Common myeloid progenitor, CD34-positive (primary cell): ENCODE measurements around the gene LRRC38.
"Not testable (repeated sequence)": the region's sequence is repeated elsewhere in the genome, so short reads cannot be mapped to it uniquely, and the experiment has no call there.

Source experiments
- CTCF ChIA-PET: fragments of 350-600 bp; sonication (Branson Sonifier 250); formaldehyde crosslinking; loops from one replicate; lab custom pipeline; 2021; ENCODE audit warnings: antibody characterized with exemption; lab: Charles Lee
- POLR2A ChIA-PET: fragments of 350-600 bp; sonication (Branson Sonifier 250); formaldehyde crosslinking; loops from one replicate; lab custom pipeline; 2021; ENCODE audit warnings: antibody characterized with exemption; lab: Charles Lee
- DNase-seq, 3 donors: peaks; one replicate each; pipeline versions ENCODE4 v3.0.0 to v3.0.0-alpha.2; 2013
- H3K27ac ChIP-seq, 2 experiments: 1 replicate in 1 of 2; 2 replicates in 1 of 2; pipeline ENCODE4 v1.7.0; 2013; ENCODE audit warnings: inconsistent platforms in 2 of 2, low read length in 2 of 2, mild to moderate bottlenecking in 2 of 2, low read depth in 1 of 2, moderate library complexity in 1 of 2; ENCODE audit not compliant: severe bottlenecking in 2 of 2, insufficient read depth in 1 of 2, poor library complexity in 1 of 2
- H3K27me3 ChIP-seq, 5 experiments: replicated peaks in 2 of 5; 1 replicate in 3 of 5; 2 replicates in 2 of 5; pipeline versions ENCODE4 v1.6.1 to v1.7.0; 2013; ENCODE audit warnings: low read length in 4 of 5, mild to moderate bottlenecking in 2 of 5, moderate library complexity in 2 of 5, inconsistent platforms in 1 of 5; ENCODE audit not compliant: insufficient read depth in 5 of 5, control insufficient read depth in 4 of 5
- H3K36me3 ChIP-seq, 4 experiments: 1 replicate in 2 of 4; 2 replicates in 2 of 4; pipeline versions ENCODE4 v1.6.1 to v1.7.0; 2013; ENCODE audit warnings: low read length in 3 of 4, control low read depth in 1 of 4, mild to moderate bottlenecking in 1 of 4; ENCODE audit not compliant: control insufficient read depth in 4 of 4, insufficient read depth in 4 of 4
- H3K4me1 ChIP-seq, 4 experiments: 1 replicate in 3 of 4; 2 replicates in 1 of 4; pipeline versions ENCODE4 v1.6.1 to v1.7.1; 2013; ENCODE audit warnings: low read length in 3 of 4, mild to moderate bottlenecking in 3 of 4, control low read depth in 1 of 4, inconsistent platforms in 1 of 4, moderate library complexity in 1 of 4; ENCODE audit not compliant: control insufficient read depth in 4 of 4, insufficient read depth in 4 of 4; ENCODE audit errors: control extremely low read depth in 1 of 4
- H3K4me3 ChIP-seq, 7 experiments: 1 replicate in 4 of 7; 2 replicates in 3 of 7; pipeline versions ENCODE4 v1.5.1 to v1.7.0; 2013; ENCODE audit warnings: mild to moderate bottlenecking in 7 of 7, low read length in 6 of 7, moderate library complexity in 6 of 7, inconsistent platforms in 2 of 7, low read depth in 2 of 7, control low read depth in 1 of 7; ENCODE audit not compliant: insufficient read depth in 4 of 7, control insufficient read depth in 1 of 7; ENCODE audit errors: extremely low read depth in 1 of 7
- H3K9me3 ChIP-seq, 5 experiments: 1 replicate in 4 of 5; 2 replicates in 1 of 5; pipeline versions ENCODE4 v1.6.1 to v1.7.1; 2013; ENCODE audit warnings: low read length in 4 of 5, mild to moderate bottlenecking in 2 of 5, inconsistent platforms in 1 of 5, low read depth in 1 of 5, moderate library complexity in 1 of 5; ENCODE audit not compliant: control insufficient read depth in 4 of 5, insufficient read depth in 2 of 5; ENCODE audit errors: control extremely low read depth in 1 of 5
- WGBS: methylation state at CpG from one replicate; pipeline ENCODE4 v1.1.5; 2013; ENCODE audit not compliant: insufficient coverage; 5-methylcytosine and 5-hydroxymethylcytosine counted together

Gene LRRC38

DNA sequence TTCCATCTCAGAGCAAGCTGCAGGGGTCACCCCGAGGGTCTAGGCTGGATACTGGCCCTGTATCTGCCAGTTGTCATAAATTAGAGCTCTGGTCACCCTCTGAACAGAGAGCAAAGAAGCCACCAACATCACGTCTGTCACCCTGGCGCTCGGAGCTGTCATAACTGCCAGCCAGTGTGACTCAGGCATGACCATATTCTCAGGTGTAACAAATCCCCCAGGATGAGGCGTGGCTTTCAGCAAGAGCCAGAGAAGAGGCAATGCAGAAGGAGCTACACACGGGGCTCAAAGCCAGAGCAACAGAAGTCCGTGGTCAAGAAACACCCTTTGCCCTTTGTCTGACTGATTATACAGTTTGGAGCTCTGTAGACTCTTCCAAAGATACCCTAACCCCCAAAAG lies 63.6 kb downstream of the LRRC38 start:
- Histone ChIP-seq H3K27me3 (peaks cover 0 to 8% (median 0%) of the 10 kb centered on the region in 5 experiments), H3K27ac (no peak overlapping the region), H3K36me3 (no peaks in the 10 kb centered on the region), H3K4me3 (no peak overlapping the region), H3K4me1 (no peaks in the 10 kb centered on the region), H3K9me3 (no peaks in the 10 kb centered on the region)
- ChIA-PET POLR2A (no interaction called here), CTCF (no interaction called here)
- DNase-seq = no peak
- 99% methylated on average over 4 of the region's 7 CpGs for WGBS

DNA sequence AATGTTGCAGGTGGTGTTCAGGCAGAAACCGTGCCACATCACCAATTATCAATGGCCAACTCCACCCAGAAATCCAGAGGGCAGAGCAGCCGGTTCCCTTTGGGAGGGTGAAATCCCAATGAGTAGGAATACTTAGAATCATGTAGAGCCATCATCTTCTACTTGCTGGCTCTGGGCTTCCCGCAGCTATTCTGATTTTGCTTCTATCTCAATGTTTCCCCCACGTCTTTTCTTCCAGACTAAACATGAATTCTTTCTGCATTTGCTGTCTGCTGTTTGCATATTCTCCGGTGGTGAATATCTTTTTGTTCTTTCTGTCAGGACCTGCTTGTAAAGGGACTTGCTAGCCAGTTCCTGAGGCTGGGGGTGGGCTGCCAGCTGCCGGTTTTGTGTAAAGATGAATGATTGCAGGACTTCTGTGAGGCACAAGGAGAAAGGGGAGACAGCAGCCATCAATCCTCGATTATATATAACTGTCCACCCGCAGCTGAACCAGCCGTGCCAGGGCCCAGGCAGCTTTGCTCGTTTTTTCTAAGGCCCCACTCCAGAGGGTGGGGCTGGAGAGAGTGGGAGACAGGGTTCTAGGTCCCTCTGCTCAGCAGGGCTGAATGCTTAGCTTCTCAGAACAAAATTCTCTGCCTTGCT lies 70.3 kb downstream of the LRRC38 start:
- Histone ChIP-seq H3K9me3 (no peaks in the 10 kb centered on the region), H3K27ac (no peak overlapping the region), H3K27me3 (no peaks in the 10 kb centered on the region), H3K36me3 (no peaks in the 10 kb centered on the region), H3K4me1 (no peaks in the 10 kb centered on the region), H3K4me3 (no peak overlapping the region)
- 62% methylated on average over 7 of the region's 10 CpGs for WGBS
- ChIA-PET CTCF (no interaction called here), POLR2A (no interaction called here)
- DNase-seq = no peak

DNA sequence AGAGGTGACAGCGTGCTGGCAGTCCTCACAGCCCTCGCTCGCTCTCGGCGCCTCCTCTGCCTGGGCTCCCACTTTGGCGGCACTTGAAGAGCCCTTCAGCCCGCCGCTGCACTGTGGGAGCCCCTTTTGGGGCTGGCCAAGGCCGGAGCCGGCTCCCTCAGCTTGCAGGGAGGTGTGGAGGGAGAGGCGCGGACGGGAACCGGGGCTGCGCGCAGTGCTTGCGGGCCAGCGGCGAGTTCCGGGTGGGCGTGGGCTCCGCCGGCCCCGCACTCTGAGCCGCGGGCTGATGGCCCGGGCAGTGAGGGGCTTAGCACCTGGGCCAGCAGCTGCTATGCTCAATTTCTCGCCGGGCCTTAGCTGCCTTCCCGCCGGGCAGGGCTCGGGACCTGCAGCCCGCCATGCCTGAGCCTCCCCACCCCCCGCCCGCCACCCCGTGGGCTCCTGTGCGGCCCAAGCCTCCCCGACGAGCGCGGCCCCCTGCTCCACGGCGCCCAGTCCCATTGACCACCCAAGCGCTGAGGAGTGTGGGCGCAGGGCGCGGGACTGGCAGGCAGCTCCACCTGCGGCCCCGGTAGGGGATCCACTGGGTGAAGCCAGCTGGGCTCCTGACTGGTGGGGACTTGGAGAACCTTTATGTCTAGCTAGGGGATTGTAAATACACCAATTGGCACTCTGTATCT lies 74.6 kb downstream of the LRRC38 start:
- H3K4me1 ChIP-seq, DNase-seq, H3K36me3 ChIP-seq, H3K9me3 ChIP-seq, H3K27me3 ChIP-seq, H3K4me3 ChIP-seq, CTCF ChIA-PET, H3K27ac ChIP-seq, POLR2A ChIA-PET: not testable (repeated sequence)
- 95% methylated on average over 16 of the region's 49 CpGs for WGBS

DNA sequence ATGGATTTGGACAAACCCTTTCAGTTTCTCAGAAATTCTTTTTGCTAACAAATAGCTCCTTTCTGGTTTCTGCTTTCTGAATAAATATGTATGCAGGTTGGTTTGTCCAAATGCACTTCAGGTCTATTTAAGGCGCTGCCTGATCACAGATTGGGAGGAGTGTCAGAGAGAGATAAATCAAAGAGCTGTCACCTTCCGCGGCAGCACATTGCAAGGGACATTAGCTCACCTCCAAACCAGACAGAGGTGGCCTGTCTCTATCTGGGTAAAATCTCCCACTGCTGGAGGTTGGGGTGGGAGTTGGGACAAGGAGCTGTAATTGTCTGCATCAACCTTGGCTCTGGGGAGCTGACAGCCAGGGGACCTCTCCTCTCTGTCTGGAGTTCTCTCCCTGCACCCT lies 78.3 kb downstream of the LRRC38 start:
- POLR2A ChIA-PET = no interaction called here
- Histone ChIP-seq H3K9me3 (no peaks in the 10 kb centered on the region), H3K27ac (no peak overlapping the region), H3K4me3 (no peak overlapping the region), H3K36me3 (no peaks in the 10 kb centered on the region), H3K4me1 (no peaks in the 10 kb centered on the region), H3K27me3 (peaks cover 0 to 7% (median 3%) of the 10 kb centered on the region in 5 experiments)
- WGBS = 50% methylated on average over 1 of the region's 3 CpGs
- DNase-seq = no peak
- CTCF ChIA-PET = interaction anchor here (1.8 kb wide), 1 partner anchor 12 kb away, joined by 6 read pairs; no protein-coding TSS in a partner anchor

DNA sequence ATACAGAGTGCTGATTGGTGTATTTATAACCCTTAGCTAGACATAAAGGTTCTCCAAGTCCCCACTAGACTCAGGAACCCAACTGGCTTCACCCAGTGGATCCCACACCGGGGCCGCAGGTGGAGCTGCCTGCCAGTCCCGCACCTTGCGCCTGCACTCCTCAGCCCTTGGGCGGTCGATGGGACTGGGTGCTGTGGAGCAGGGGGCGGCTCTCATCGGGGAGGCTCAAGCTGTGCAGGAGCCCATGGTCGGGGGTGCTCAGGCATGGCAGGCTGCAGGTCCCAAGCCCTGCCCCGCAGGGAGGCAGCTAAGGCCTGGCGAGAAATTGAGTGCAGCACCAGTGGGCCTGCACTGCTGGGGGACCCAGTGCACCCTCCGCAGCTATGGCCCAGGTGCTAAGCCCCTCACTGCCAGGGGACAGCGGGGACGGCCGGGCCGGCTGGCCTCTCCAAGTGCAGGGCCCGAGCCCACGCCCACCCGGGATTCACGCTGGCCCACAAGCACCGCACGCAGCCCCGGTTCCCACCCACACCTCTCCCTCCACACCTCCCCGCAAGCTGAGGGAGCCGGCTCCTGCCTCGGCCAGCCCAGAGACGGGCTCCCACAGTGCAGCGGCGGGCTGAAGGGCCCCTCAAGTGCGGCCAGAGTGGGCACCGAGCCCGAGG lies 80.0 kb downstream of the LRRC38 start:
- H3K27me3 ChIP-seq, DNase-seq, H3K27ac ChIP-seq, H3K4me3 ChIP-seq, H3K9me3 ChIP-seq, H3K36me3 ChIP-seq, POLR2A ChIA-PET, CTCF ChIA-PET, H3K4me1 ChIP-seq: not testable (repeated sequence)
- 95% methylated on average over 22 of the region's 32 CpGs for WGBS

DNA sequence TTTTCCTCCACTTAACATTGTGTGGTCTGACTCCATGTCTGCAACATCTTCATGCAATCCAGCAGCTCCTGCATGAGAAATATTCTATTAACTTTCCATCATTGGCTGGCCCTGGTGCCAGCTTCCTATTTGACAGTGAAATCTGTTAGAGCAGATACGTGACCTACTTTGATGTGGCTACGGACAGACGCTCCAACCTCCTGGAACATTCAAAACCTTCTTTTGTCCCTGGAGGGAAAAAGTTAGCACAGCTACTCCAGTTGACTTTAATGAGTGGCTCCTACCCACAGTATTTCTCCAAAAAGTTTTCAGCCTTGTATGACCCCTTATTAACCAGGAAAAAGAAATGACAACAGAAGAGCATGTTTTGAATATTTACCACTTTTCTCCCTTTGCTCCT lies 81.6 kb downstream of the LRRC38 start:
- CTCF ChIA-PET = no interaction called here
- no peaks in the 10 kb centered on the region for H3K4me1 ChIP-seq
- peaks cover 0 to 7% (median 3%) of the 10 kb centered on the region in 5 experiments for H3K27me3 ChIP-seq
- 47% methylated on average over 2 of the region's 3 CpGs for WGBS
- H3K9me3 ChIP-seq = no peaks in the 10 kb centered on the region
- POLR2A ChIA-PET = interaction anchor here (0.5 kb wide), 1 partner anchor 44 kb away, joined by 4 read pairs; no protein-coding TSS in a partner anchor
- no peak for DNase-seq
- no peaks in the 10 kb centered on the region for H3K36me3 ChIP-seq
- no peak overlapping the region for H3K27ac ChIP-seq
- no peak overlapping the region for H3K4me3 ChIP-seq

DNA sequence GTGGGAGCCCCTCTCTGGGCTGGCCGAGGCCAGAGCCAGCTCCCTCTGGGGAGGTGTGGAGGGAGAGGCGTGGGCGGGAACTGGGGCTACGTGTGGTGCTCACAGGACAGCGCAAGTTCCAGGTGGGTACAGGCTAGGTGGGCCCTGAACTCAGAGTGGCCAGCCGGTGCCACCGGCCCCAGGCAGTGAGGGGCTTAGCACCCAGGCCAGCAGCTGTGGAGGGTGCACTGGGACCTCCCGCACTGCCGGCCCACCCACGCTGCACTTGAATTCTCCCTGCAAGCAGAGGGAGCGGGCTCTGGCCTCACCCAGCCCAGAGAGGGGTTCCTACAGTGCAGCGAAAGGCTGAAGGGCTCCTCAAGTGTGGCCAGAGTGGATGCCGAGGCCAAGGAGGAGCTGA lies 83.3 kb downstream of the LRRC38 start:
- no peaks in the 10 kb centered on the region for H3K4me1 ChIP-seq
- WGBS = 94% methylated on average over 12 of the region's 13 CpGs
- H3K9me3 ChIP-seq = no peaks in the 10 kb centered on the region
- no peaks in the 10 kb centered on the region for H3K36me3 ChIP-seq
- no peak overlapping the region for H3K27ac ChIP-seq
- H3K4me3 ChIP-seq = no peak overlapping the region
- POLR2A ChIA-PET = no interaction called here
- no peak for DNase-seq
- CTCF ChIA-PET = interaction anchor here (1.1 kb wide), 1 partner anchor 8 kb away, joined by 4 read pairs; no protein-coding TSS in a partner anchor
- peaks cover 0 to 3% (median under 1%) of the 10 kb centered on the region in 5 experiments for H3K27me3 ChIP-seq
